ENCODE data around the gene PPARA.

PPARA gene

DNA sequence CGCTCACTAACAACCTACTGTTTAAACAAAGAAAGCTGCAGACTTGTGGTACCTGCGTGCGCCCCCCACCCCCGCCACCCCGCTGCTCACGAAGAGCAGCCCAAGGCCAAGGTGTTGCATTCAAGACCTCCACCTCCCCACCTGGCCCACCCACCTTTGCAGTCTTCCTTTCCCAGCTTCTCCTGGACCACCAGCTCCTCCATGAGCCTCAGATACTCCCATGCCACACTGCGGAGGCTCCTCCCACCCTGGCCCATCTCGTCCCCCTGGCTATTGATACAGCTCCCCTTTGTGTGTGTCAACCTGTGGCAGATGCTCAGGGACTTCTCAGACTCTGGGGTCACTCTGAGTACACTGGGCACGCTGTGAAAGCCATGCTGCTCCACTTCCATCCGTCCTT, 95.9 kb downstream of the PPARA start:
- H3K27ac ChIP-seq = no peak overlapping the region
- TF ChIP-seq, protein P1, sequence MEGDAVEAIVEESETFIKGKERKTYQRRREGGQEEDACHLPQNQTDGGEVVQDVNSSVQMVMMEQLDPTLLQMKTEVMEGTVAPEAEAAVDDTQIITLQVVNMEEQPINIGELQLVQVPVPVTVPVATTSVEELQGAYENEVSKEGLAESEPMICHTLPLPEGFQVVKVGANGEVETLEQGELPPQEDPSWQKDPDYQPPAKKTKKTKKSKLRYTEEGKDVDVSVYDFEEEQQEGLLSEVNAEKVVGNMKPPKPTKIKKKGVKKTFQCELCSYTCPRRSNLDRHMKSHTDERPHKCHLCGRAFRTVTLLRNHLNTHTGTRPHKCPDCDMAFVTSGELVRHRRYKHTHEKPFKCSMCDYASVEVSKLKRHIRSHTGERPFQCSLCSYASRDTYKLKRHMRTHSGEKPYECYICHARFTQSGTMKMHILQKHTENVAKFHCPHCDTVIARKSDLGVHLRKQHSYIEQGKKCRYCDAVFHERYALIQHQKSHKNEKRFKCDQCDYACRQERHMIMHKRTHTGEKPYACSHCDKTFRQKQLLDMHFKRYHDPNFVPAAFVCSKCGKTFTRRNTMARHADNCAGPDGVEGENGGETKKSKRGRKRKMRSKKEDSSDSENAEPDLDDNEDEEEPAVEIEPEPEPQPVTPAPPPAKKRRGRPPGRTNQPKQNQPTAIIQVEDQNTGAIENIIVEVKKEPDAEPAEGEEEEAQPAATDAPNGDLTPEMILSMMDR (IDR thresholded peaks at IDR 0.05) = no peak
- no peak for TF ChIP-seq ZFX (IDR thresholded peaks at IDR 0.05; ENCODE audit: borderline replicate concordance)

DNA sequence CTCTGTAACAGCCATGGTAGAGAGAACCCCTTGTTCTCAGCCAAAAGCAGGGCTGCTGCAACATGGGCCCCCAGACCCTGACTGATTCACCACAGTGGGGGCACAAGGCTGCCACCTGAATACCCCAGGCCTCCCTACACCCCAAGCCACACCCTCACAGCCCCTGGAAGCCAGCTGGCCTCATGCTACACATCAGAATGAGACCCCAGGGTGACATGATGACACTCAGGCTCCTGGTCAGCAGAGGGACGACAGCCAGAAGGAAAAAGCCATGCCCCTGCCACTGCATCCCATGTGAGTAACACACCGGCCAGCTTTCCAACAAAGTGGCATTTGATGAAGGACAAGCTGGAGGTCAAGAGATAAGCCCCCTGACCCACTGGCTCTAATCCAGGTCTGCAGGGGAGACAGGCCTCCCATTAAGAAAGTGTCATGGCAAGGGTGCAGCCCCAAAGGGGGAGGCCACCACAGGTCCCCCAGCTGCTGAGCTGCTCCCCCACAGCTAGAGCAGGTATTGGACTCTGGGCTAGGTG, 97.2 kb downstream of the PPARA start:
- TF ChIP-seq, protein P1 (IDR thresholded peaks at IDR 0.05) = no peak
- TF ChIP-seq ZFX (IDR thresholded peaks at IDR 0.05; ENCODE audit: borderline replicate concordance) = no peak
- no peak overlapping the region for H3K27ac ChIP-seq

DNA sequence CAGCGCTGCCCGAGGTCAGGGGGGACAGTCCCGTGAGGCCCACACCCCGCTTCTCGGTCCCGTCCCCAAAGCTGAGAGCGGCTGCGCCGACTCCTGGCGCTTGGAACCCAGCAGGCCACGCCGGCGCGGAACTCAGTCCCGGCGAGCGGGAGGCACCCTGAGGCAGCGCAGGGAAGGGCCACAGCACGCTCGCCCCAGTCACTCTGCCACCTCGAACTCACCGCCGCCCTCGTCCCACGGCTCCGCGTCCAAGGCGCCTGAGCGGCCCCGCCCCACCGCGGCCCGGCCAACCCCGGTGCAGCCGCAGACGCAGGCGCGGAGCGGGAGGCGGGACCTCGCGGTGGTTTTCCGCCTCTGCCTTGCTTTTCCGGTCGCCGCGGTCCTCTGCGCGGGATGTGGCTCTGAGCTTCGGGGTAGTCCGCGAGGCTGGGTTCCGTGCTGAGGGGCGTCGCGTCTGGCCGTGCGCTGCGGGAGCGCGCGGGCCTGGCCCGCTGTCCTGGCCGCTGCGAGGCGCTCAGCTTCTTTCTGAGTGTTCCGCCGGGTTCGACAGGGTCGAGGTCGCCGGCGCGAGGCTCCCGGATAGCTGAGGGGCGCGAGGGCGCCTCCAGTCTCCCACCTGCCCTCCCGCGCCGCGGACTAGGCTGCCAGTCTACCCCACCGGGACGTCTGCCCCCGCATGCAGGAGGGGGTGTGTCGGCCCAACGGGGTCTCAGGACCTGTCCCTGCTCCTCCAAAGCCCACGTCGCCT, 99.9 kb downstream of the PPARA start, which contains the start of gene CDPF1:
CDPF1 (minus strand) TSS at position 259 of the 748 bp plus-strand sequence. CDS start 2,009 bp downstream, outside the sequence.
- TF ChIP-seq ZFX (IDR thresholded peaks at IDR 0.05; ENCODE audit: borderline replicate concordance) = no peak
- TF ChIP-seq, protein P1 (IDR thresholded peaks at IDR 0.05) = no peak; the same call in 1 of the 2 replicates
- peak within 1 kb of the TSS; percentile 75 for H3K27ac ChIP-seq

DNA sequence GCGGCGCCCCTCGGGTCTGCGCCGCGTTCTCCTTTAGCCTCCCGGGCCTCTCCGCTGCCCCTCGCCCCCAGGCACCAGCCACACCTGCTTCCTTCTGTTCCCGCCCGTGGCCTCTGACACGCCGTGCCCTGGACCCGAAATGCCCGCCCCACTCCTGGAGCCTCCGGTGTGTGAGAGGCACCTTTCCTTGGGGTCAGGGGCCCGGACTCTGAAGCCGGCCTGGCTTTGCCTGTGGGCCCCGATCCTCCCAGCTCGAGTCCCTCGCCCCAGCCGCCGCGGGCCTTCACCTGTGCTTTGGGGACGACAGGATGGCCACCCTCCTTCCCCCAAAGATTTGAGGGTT, 100.4 kb downstream of the PPARA start:
- peak overlapping the region; percentile 75 for H3K27ac ChIP-seq
- no peak for TF ChIP-seq ZFX (IDR thresholded peaks at IDR 0.05; ENCODE audit: borderline replicate concordance)
- TF ChIP-seq, protein P1 (IDR thresholded peaks at IDR 0.05) = no peak

DNA sequence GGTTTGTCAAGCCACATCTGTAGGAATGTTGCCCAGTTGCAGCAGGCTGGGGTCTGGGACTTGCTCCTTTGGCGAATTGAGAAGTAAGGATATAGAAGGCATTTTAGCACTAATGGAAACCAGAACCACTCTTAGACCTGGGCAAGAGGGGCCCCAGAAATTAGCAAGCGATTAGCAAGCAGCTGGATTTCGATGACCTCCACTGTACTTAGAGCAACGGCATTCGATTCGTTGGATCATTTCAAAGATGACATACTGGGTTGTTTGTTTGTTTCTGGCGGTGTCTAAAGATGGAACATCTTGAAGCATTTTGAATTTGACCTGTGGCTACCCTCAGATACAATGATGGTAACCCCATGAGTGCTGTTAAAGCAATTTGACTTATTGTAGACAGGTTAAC, 100.9 kb downstream of the PPARA start:
- TF ChIP-seq, protein P1 (IDR thresholded peaks at IDR 0.05) = no peak
- no peak for TF ChIP-seq ZFX (IDR thresholded peaks at IDR 0.05; ENCODE audit: borderline replicate concordance)
- H3K27ac ChIP-seq = no peak overlapping the region

DNA sequence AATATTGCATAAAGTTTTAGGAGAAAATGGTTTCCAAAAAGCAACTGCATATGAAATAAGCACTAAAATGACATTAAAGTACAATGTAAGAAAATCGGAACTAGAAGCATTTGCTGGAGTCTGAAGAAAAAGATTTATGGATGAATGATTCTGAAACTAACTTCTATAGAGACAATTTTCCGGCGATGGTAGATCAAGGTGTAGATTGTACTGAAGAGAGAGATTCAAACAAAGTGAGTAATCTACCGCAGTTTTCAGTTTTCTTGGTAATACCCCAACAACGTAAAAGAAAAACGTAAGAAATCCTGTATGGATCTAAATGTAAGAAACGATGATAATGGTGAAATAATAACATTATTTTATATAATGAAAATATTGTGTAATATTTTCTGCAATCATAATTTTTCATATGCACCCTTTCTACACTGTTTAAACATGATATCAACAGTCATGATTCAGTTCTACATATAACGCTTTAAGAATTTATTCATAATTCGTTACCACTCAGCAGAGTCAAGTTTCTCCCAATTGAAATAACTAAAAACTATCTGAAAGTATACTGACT, 101.6 kb downstream of the PPARA start:
- H3K27ac ChIP-seq = no peak overlapping the region
- TF ChIP-seq ZFX (IDR thresholded peaks at IDR 0.05; ENCODE audit: borderline replicate concordance) = no peak
- TF ChIP-seq, protein P1 (IDR thresholded peaks at IDR 0.05) = no peak
